ENCODE measurements around the gene ADRA2B.
A peak's percentile ranks its signal among the peaks of the same experiment; 100 is the strongest.

ADRA2B gene

GRCh38 chr2:96138179-96139145 is 22.1 kb upstream of the ADRA2B start, which contains the start of gene ASTL:
ASTL (minus strand) TSS chr2:96138502; CDS start chr2:96138436, 66 bp downstream.
- no peak within 1 kb of the TSS for H3K4me3 ChIP-seq (ENCODE audit: low read depth, low read length)
- DNase-seq (ENCODE audit: low read depth) = peak; percentile 65
- TF ChIP-seq MYC (IDR thresholded peaks at IDR 0.05; ENCODE audit: low read depth, low read length) (no peak), CTCF (IDR thresholded peaks at IDR 0.05; ENCODE audit: low read depth, low read length) (peak; percentile 65)

- TF ChIP-seq MAX (IDR thresholded peaks at IDR 0.05; ENCODE audit: low read depth, low read length) (no peak), MYC (IDR thresholded peaks at IDR 0.05; ENCODE audit: low read depth, low read length) (no peak), CTCF (IDR thresholded peaks at IDR 0.05; ENCODE audit: low read depth, low read length) (no peak), POLR2A (IDR thresholded peaks at IDR 0.05; ENCODE audit: extremely low read depth, insufficient read length) (no peak)
- DNase-seq (ENCODE audit: low read depth) = no peak
- no peak overlapping the region for H3K4me3 ChIP-seq (ENCODE audit: low read depth, low read length)
Measured at GRCh38 chr2:96137321-96138178, 21.2 kb upstream of the ADRA2B start.

GRCh38 chr2:96136129-96136720 is 19.9 kb upstream of the ADRA2B start:
- H3K4me3 ChIP-seq (ENCODE audit: low read depth, low read length) = no peak overlapping the region
- DNase-seq (ENCODE audit: low read depth) = no peak
- TF ChIP-seq MAX (IDR thresholded peaks at IDR 0.05; ENCODE audit: low read depth, low read length) (no peak), POLR2A (IDR thresholded peaks at IDR 0.05; ENCODE audit: extremely low read depth, insufficient read length) (no peak), CTCF (IDR thresholded peaks at IDR 0.05; ENCODE audit: low read depth, low read length) (no peak), MYC (IDR thresholded peaks at IDR 0.05; ENCODE audit: low read depth, low read length) (no peak)

- no peak for DNase-seq (ENCODE audit: low read depth)
- TF ChIP-seq CTCF (IDR thresholded peaks at IDR 0.05; ENCODE audit: low read depth, low read length) (no peak), MAX (IDR thresholded peaks at IDR 0.05; ENCODE audit: low read depth, low read length) (no peak), POLR2A (IDR thresholded peaks at IDR 0.05; ENCODE audit: extremely low read depth, insufficient read length) (no peak), MYC (IDR thresholded peaks at IDR 0.05; ENCODE audit: low read depth, low read length) (no peak)
- H3K4me3 ChIP-seq (ENCODE audit: low read depth, low read length) = no peak overlapping the region
Measured at GRCh38 chr2:96135621-96136020, 19.2 kb upstream of the ADRA2B start.

- no peak for TF ChIP-seq MYC (IDR thresholded peaks at IDR 0.05; ENCODE audit: low read depth, low read length)
- no peak for TF ChIP-seq POLR2A (IDR thresholded peaks at IDR 0.05; ENCODE audit: extremely low read depth, insufficient read length)
- TF ChIP-seq CTCF (IDR thresholded peaks at IDR 0.05; ENCODE audit: low read depth, low read length) = no peak
- no peak for TF ChIP-seq MAX (IDR thresholded peaks at IDR 0.05; ENCODE audit: low read depth, low read length)
- no peak for DNase-seq (ENCODE audit: low read depth)
- H3K4me3 ChIP-seq (ENCODE audit: low read depth, low read length) = no peak overlapping the region
Measured at GRCh38 chr2:96135171-96135570, 18.8 kb upstream of the ADRA2B start.
